Measurements from ENCODE around the gene CACNA1H. TPM values are rescaled to one million over a fixed set of nuclear protein-coding genes. Genes with fewer than 3 reads are reported as not detected.

The CACNA1H gene
- total RNA-seq, 1 donor from 2014 or later: 0.17 TPM

DNA sequence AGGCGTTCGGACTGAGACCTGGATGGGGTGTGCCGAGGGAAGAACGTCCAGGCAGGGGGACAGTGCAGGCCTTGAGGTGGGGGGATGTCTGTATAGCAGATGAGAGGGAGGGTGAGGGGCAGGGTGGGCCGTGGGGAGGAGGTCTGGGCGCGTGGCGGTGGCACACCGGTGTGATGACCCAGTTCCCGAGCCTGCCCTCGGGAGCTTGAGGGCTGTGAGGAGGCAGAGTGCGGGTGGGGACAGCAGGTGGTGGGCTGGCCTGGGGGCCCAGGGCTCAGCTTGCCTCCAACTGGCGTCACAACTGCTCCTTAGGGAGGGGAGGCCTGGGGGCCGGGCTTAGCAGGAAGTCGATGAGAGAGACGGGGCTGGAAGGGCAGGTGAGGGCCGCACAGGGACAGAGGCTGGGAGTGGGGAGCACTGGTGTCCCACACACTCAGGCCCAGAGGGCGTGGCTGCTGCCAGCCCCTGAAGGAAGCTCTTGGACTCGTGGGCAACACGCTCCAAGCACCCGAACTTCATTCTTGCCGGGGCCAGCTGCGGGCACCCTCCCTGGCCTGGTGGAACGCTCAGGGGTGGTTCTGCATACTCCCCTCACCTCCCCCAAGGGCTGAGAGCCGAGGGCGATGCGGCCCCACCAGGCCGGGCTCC, 6.5 kb downstream of the CACNA1H start:
- no peak for DNase-seq

DNA sequence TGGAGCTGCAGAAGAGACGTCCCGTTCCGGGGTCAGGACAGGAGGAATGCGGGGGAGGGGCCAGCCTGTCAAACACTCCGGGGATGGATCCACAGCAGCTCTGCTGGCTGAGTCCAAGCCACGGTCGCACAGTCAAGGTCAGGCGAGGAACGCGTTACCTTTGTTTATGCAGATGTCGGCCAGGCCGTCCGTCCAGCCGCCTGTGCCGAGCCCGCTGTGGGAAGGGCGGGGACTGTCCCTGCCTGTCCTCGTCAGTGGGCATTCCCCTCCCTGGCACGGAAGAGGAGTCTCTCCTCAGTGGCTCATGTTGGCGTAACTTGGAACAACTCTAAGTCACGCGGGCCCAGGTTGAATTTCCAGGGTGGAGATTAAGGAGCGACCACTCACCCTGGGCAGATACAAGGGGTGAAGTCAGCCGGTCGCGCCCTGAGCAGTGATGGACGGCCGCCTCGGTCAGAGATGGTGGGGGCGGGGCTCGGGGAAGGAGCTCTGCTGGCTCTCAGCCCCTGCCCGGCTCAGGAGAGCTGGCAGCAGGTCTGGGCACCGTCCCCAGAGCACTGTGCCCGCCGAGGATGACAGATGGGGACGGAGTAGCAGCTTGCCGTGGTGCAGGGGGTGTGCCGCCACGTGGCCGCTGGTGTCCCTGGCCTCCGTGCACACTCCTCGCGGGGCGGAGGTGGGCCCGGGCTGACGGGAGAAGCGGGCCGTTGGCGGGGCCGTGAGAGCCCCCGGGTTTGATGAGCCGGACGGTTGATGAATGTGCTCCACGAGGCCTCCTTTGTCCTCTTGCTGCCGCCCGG, 7.3 kb downstream of the CACNA1H start:
- DNase-seq: no peak

DNA sequence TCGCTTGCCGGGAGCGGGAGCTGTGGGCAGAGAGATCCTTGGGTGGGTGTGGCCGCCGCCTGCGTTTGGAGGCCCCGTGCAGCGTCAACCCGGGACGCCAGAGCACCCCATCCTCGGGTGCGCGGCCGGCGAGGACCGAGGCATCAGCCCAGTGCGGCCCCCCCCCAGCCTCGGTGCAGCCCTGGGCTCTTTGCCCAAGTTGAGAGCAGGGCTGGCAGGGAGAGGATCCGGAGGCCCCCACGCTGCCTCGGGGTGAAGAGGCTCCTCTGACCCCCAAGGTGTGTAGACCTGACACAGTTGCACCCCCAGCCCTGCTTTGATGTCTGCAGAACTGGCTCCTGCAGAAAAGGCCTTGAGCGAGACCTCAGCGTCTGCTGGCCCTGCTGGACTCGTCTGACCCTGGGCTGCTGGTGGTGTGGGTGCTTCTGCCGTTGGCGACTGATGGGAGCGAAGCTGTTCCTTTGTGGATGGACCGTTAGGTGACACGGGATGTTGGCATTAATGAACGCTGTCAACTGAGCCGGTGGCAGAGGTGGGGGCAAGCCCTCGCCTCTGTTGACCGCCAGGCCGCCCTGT, 8.0 kb downstream of the CACNA1H start:
- DNase-seq: no peak

DNA sequence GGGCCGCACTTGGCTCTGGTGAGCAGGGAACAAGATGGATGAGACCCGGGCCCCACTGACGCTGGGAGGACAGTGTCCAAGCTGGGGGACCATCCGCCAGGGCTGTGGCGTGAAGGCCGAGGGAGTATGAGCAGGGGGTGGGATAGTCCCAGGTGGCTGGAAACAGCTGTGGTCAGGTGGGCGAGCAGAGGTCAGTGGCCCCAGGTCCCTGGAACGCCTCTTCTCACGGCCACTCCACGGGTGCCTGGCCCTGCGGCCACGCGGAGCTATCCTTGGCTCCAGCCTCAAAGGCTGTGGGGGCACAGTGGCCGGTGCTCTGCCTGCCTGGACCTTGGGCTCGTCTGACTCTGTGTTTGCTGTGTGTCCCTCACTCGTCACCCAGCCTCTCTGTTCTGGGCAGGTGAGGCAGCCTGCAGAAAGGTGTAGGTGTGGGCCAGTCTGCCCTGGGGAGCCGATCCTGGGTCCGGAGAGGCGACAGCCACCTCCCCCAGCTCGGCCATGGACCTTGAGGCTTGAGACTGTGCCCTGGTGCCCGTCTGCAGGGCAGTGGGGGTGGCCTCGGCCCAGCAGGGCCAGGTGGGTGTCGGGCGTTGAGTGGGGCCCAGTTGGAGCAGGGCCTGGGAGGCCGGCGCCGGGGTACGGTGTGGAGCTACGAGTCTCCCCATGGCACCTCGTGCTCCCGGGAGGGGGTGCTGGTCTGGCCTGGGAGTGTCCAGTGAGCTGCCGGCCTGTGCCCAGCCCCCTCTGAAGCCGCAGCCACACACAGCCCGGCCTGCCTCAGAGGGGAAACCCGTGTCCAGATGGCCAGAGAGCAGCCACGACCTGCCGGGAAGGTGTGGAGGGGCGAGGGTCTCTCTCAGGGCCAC, 10.0 kb downstream of the CACNA1H start:
- DNase-seq: no peak

DNA sequence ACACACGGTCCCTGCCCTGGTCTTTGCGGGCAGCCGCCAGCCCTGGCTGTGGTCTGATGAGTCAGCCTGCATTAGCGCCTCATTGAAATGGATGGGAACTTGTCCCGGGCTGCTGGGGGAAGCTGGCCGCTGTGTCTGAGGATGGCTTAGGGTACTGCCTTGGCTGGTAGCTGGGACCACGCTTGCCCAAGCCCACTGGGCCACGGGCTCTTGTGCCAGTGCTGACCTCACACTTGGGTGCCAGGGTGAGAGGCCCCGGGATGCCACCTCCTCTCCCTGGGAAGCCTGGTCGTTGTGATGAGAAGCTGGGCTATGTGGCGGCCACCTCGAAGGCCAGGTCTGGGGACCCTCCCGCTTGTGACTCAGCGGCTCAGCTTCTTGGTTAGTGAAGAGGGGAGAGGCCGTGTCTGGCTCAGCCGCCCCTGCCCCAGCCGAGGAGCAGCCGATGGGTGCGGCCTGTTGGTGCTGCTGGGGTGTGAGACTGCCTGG, 10.7 kb downstream of the CACNA1H start:
- no peak for DNase-seq

DNA sequence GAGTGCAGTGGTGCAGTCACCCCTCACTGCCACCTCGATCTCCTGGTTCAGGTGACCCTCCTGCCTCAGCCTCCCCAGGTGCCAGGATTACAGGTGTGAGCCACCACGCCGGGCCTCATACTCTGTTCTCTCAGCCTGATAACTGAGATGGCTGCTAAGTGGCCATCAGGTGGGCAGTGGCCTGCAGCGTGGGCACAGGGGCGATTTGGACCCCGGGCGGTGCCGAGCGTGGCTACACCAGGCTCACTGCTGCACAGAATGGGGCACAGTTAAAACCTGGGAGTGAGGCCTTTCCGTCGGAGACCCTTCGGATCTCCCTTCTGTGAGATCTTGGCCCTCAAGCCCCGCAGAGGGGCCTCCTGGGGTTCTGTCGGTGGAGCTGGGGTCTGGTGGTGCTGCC, 11.5 kb downstream of the CACNA1H start:
- DNase-seq: no peak

DNA sequence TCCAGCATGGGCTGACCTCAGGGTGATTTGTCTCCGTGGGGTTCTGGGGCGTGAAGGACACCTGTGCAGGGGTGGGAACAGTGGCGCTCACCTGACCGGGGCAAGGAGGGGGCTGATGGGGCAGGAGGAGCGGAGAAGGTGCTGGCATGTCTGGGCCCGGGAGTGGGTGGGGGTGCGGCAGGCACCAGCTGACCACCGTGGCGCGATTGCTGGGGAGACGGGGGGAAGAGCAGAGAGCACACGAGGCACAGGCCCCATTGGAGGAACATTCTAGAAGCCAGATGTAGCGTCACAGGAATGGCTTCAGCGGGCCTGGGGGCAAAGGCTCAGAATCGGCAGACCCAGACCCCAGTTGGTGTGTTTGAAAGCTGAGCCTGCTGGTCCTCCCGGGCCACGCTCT, 12.1 kb downstream of the CACNA1H start:
- no peak for DNase-seq

DNA sequence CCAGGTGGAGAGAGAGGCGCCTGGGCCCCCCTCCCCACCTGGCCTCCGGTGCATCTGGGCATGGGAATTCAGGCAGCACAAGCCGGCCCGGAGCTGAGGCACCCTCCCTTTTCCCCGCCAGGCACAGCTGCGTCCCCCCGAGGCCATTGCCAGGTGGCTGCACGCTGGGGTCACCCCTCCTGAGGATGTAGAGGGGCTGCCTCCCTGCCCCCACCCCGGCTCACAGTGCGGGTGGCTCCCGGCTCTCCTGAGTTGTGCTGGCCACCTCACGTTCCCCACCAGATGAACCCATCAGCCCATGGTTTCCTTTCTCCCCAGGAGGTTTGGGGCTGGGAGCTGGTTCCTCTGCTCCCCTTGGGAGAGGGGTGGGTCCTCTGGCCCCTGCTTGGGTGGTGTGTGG, 12.6 kb downstream of the CACNA1H start:
- no peak for DNase-seq

DNA sequence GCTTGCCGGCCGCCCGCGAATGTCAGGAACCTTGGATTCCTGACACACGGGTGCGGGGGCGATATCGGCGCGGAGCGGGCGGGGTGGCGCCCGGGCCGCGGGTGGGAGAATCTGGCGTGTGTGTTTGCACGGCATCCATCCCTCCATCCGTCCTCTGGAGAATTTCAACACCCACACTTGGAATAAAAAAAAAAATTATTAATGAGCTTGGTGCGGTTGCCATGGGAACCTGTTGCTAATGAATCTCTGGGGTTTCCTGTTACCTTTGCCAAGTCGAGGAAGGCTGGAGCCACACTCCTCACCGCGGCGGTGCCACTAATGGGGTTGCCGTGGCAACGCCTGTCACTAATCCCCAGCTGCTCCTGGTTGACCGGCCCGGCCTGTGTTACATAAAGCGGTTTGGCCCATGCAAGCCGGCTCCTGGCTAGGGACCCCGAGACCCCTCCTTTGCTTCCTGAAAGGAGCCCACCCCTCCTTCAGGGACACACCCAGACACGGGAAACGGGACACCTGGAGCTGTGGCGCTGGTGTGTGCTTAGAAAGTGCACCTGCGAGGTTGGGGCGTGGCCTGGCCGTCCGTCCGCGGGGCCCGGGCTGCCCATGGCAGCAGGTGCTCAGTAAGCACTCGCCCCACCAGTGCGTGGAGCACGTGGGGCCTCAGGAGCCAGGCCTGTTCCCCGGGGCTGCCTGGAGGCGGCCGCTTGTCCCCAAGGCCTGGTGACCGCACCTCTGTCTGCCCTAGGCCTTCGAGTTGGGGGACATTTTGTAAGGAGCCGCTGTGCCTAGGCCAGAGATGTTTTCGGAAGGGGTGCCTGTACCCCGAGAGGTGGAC, 14.6 kb downstream of the CACNA1H start:
- no peak for DNase-seq

DNA sequence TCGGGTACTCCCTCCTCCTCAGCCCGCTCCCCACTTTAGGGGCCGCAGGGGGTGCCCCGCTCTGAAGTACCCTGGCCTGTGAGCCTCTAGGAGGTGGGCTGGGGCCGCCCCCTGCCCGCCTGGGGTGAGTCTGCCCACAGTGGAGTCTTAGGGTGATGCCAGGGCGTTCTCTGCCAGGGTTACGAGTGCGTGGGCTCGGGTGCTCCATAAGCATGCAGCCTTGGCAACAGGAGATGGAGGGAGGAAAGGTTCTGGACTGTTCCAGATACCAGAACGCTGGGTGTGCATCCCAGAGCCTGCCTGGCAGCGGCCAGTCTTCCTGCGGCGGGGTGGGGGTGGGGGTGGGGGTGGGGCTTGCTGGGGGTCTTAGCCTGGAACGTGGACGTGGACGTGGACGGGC, 15.9 kb downstream of the CACNA1H start:
- no peak for DNase-seq

DNA sequence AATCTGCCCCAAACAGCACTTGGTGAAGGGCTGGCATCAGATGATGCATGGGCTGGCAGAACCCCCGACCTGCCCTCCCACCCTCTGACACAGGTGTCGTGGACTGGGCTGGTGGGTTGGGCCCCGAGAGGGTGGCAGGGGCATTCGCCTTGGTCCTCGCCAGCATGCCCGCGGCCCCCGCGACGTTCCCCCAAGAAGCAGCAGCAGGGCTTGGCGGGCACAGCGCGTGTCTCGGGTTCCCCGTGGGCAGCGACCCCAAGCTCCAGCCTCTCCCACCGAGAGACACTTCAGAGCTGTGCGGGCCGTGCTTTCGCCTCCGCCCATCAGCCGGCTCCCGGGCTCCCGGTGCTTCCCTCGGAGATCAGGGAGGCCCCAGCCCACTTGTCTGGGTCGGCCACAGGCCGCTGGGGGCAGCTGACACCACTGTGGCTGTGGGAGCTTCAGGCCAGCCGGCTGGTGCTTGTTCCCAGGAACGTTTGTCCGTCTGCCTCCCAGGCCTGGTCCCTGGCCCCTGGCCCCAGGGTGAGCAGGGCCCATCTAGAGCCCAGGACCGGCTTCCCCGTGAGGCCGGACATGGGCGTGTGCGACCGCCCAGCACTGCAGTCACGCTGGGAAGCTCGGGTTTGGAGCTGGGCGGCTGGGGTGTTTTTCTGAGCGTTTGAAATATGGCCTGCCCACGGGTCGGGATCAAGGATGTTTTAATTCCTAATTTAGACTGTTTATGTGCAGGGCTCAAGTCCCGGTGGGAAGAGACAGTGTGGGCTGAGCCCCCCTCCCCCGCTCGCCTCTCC, 16.6 kb downstream of the CACNA1H start:
- DNase-seq: no peak

DNA sequence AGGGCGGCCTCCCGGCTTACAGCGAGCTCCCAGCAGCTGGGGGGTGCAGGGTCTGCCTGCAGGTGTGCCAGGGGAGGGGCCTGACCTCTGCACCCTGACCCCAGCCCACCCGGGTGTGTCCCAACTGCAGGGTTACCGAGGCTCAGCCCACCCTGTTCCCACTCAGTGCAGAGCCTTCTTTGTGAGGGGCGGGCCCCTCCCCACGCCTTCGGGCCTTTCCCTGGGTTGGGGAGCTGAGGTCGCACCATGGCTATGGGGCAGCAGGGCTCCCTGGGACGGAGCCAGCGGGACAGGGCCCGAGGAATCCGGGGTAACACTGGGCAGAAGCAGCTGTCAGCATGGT, 17.1 kb downstream of the CACNA1H start:
- no peak for DNase-seq

DNA sequence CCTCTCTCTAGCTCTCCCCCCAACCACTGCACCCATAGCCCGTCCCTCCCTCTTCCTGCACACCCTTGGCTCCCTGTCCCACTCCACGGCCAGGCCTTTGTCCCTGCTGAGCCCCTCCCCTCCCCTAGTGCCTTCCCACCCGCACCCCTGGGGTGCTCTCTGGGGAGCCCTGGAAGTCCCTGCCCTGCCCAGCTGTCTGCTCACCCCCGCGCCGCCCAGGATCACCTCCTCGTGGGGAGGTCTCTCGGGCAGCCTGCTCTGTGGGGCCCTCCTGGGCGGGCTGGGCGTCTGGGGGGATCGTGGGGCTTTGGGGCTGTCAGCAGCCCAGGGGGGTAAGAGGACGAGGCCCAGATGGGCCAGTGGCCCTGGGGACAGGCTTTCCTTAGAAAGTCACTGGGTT, 18.1 kb downstream of the CACNA1H start:
- no peak for DNase-seq

DNA sequence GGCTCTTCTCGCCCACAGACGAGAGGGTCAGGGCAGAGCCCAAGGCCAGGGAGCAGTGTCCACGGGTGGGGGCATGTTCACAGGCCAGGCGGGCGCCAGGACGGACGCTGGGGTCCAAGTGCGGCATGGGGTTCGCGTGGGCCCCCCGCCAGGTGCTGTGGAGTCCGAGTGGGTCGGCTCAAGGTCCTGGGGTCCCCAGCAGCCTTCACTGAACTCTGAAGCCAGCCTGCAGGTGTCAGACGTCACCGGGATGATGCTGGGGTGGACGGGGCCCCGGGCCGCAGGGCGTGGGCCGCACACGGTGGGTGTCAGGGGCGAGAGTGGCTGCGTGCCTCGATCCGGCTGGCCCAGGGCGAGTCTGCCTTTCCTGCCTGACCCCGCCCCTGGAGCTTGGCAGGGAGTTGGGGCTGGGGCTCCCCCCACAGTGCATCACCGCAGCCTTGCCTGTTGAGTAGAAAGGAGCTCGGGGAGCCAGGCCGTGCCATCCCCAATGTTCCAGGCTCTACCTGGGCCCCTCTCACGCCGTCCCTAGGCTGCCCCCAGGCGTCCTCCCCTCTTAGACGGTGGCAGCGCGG, 19.0 kb downstream of the CACNA1H start:
- no peak for DNase-seq

DNA sequence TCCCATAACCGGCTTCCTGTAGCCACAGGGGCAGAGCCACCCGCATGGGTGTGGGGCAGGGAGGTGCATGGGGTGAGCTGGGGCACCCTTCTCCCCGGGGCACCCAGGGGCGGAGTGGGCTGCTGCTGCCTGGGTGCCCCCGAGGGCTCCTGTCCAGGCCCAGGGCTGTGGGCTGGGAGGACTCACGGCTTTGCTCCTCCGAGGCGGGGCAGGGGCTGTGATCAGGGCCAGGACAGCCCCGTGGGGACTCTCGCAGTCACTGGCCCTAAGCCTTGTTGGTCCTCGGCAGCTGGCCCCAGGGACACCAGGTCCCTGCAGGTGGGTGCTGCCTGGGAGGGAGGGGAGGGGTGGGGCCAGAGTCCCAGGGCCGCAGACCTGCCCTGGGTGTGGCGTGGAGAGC, 19.7 kb downstream of the CACNA1H start:
- DNase-seq: no peak

DNA sequence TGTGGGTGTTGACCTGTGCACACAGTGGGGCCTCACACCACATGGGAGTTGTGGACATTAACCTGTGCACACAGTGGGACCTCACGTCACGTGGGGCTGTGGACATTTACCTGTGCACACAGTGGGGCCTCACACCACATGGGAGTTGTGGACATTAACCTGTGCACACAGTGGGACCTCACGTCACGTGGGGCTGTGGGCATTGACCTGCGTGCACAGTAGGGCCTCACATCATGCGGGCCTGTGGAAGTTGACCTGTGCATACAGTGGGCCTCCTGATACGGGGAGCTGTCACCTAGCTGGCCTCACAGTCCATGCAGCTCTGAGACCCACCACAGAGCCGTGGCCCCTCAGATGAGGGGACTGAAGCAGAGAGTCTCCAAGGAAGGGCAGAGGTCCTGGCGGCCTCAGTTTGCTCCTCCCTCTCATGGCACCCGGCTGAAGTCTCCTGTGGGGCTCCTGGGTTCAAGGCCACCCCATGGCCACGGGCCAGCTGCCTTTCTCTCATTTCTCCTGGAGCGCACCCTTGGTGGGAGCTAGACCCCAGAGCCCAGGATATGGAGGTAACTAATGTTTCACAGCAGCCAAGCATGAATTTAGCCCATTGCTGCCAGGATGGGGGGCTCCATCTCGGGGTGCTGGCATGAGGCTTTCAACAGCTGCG, 21.0 kb downstream of the CACNA1H start:
- DNase-seq: no peak

DNA sequence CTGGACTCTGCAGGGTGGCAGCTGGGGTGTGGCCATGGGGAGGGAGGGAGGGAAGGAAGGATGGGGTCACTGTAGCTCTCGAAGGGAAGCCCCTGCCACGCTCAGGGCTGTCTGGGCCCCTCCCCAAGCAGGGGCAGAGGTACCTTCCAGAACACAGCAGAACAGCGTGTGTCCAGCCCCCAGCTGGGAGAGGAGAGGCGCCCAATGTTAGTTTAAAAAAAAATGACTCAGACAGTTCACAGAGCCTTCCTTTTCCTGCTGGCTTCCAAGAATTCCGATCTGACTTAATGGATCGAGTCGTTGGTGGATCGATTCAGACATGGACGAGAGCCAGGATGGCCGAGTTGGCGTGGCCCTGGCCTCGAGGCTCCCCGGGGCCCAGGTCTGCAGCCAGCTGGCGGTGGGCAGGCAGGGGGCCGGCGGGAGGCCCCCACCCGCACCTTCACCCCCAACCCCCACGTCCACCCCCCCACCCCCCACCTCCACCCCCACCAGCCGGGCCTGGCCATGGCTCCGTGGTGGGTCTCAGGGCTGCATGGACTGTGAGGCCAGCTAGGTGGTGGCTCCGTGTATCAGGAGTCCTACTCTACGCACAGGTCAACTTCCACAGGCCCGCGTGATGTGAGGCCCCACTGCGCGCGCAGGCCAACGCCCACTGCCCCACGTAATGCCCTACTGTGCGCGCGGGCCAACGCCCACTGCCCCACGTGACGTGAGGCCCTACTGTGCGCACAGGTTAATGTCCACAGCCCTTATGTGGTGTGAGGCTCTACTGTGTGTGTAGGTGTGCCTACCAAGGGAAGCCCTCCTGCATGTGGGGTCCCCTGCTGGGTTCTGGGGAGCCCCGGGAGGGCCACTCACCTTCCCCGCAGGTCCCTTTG, 21.8 kb downstream of the CACNA1H start:
- no peak for DNase-seq

DNA sequence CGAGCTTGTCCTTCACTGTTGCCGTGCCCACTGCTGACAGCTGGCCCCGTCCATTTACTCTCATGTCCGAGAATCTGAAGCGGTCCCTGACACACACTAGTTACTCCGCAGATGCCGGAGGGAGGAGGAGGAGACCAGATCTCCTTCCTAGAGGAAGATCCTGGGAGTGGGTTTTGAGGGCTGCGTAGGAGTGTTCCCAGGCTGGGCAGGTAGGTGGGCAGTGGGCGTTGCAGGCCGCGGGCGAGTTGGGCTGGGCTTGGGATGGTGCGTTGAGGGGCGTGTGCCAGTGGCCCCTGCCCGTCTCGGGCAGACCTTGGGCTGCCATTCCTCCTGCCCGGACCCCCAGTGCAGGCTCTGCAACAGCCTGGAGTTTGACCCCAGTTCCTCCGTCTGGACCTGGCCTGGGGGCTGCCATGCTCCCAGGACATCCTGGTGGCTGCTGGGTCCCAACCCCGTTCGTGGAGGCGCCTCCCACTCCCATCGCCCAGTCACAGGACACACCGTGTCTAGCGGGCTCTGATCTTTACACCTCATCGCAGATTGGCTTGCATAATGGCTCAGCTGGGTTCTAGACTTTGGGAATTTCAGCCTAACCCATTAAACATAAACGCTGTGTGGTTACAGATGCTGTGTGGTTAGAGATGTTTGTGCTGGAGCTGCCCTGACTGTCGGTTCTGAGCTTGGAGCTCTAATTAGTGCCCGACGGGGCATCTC, 22.8 kb downstream of the CACNA1H start:
- no peak for DNase-seq
